Astrocyte (in vitro differentiated cells and primary cell): ENCODE results near the gene ISG15.

Experiments used
- EZH2 ChIP-seq: IDR thresholded peaks from 2 replicates; pipeline ENCODE4 v1.6.1; 2012; ENCODE audit warnings: mild to moderate bottlenecking, low read length, inconsistent platforms; ENCODE audit not compliant: insufficient read depth
- TF ChIP-seq, protein P1 (sequence below): IDR thresholded peaks from 2 replicates; pipeline ENCODE4 v1.5.1; 2011; ENCODE audit warnings: low read depth, mild to moderate bottlenecking, inconsistent platforms, low read length, moderate library complexity; ENCODE audit not compliant: insufficient read depth

DNA sequence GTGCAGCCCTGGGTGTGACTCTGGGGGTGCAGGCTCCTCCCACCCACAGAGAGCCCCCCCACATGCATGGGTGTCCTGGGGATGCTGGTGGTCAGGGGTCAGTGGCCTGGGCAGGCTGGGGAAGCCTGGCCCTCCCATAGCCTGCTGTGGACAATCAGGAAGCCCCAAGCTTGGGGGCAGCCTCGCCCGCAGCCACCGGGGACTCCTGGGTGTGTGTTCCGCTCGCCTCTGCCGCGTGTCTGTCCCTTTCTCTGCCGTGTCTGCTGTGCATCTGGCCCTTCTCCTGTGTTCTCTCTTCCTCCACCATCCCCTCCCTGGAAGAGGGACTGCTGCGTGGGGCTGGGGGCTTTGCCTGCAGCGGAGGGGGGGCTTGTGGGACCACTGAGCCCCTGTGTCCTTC is 29.5 kb downstream of the ISG15 start:
- TF ChIP-seq, protein P1, sequence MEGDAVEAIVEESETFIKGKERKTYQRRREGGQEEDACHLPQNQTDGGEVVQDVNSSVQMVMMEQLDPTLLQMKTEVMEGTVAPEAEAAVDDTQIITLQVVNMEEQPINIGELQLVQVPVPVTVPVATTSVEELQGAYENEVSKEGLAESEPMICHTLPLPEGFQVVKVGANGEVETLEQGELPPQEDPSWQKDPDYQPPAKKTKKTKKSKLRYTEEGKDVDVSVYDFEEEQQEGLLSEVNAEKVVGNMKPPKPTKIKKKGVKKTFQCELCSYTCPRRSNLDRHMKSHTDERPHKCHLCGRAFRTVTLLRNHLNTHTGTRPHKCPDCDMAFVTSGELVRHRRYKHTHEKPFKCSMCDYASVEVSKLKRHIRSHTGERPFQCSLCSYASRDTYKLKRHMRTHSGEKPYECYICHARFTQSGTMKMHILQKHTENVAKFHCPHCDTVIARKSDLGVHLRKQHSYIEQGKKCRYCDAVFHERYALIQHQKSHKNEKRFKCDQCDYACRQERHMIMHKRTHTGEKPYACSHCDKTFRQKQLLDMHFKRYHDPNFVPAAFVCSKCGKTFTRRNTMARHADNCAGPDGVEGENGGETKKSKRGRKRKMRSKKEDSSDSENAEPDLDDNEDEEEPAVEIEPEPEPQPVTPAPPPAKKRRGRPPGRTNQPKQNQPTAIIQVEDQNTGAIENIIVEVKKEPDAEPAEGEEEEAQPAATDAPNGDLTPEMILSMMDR = no peak
- no peak for TF ChIP-seq EZH2
